ENCODE measurements around the gene HS3ST5. TPM values are rescaled to one million over a fixed set of nuclear protein-coding genes. Genes with fewer than 3 reads are reported as not detected.

HS3ST5 gene
- total RNA-seq, 1 donor from 2014 or later = 1.5 TPM

- DNase-seq (ENCODE audit: low read depth) (no peak), FAIRE-seq (no peak)
- H3K9ac ChIP-seq (ENCODE audit: low read length) = no peak overlapping the region
- no peak overlapping the region for H3K27ac Mint-ChIP-seq (ENCODE audit: unreplicated experiment)
- H3K4me1 ChIP-seq (ENCODE audit: insufficient read depth, low read length) = no peaks in the 10 kb centered on the region
- no peak overlapping the region for H3K27ac ChIP-seq (ENCODE audit: low read depth, low read length)
- H3K27me3 Mint-ChIP-seq (ENCODE audit: low read depth, unreplicated experiment) = no peaks in the 10 kb centered on the region
- no peaks in the 10 kb centered on the region for H3K9me3 ChIP-seq (ENCODE audit: insufficient read depth, low read depth, low read length)
- no peaks in the 10 kb centered on the region for H3K36me3 Mint-ChIP-seq (ENCODE audit: low read depth, unreplicated experiment)
- H3K36me3 ChIP-seq (ENCODE audit: insufficient read depth, low read length) = no peaks in the 10 kb centered on the region
- H3K4me3 ChIP-seq (ENCODE audit: insufficient read depth, low read depth, low read length) = no peak overlapping the region
- H3K79me2 ChIP-seq (ENCODE audit: insufficient read depth, low read length) = no peaks in the 10 kb centered on the region
- H3K27me3 ChIP-seq (ENCODE audit: insufficient read depth, low read length) = no peaks in the 10 kb centered on the region
- H3K4me2 ChIP-seq (ENCODE audit: low read length) = no peak overlapping the region
- peaks cover 11% of the 10 kb centered on the region for H3K4me1 Mint-ChIP-seq (ENCODE audit: low read depth, unreplicated experiment)
- H3K4me3 Mint-ChIP-seq (ENCODE audit: unreplicated experiment) = no peak overlapping the region
- H4K20me1 ChIP-seq (ENCODE audit: insufficient read depth, low read length) = no peaks in the 10 kb centered on the region
- no peaks in the 10 kb centered on the region for H3K9me3 Mint-ChIP-seq (ENCODE audit: unreplicated experiment)
- TF ChIP-seq EZH2 (IDR thresholded peaks at IDR 0.05; ENCODE audit: insufficient read depth, low read length) (no peak), CTCF (IDR thresholded peaks at IDR 0.05; ENCODE audit: insufficient read depth, low read depth, low read length) (no peak)
- no peak overlapping the region for H2AFZ ChIP-seq (ENCODE audit: low read depth, low read length)
Observed at GRCh38 chr6:114286211-114286610, 56.6 kb downstream of the HS3ST5 start.

GRCh38 chr6:114284281-114284680, 58.5 kb downstream of the HS3ST5 start:
- no peak overlapping the region for H2AFZ ChIP-seq (ENCODE audit: low read depth, low read length)
- H3K36me3 Mint-ChIP-seq (ENCODE audit: low read depth, unreplicated experiment) = no peaks in the 10 kb centered on the region
- no peak overlapping the region for H3K9ac ChIP-seq (ENCODE audit: low read length)
- H3K27ac Mint-ChIP-seq (ENCODE audit: unreplicated experiment) = no peak overlapping the region
- FAIRE-seq (no peak), DNase-seq (ENCODE audit: low read depth) (peak; percentile 79)
- no peaks in the 10 kb centered on the region for H3K27me3 Mint-ChIP-seq (ENCODE audit: low read depth, unreplicated experiment)
- H3K4me2 ChIP-seq (ENCODE audit: low read length) = no peak overlapping the region
- no peak overlapping the region for H3K4me3 ChIP-seq (ENCODE audit: insufficient read depth, low read depth, low read length)
- peaks cover 11% of the 10 kb centered on the region for H3K4me1 Mint-ChIP-seq (ENCODE audit: low read depth, unreplicated experiment)
- H4K20me1 ChIP-seq (ENCODE audit: insufficient read depth, low read length) = no peaks in the 10 kb centered on the region
- no peaks in the 10 kb centered on the region for H3K36me3 ChIP-seq (ENCODE audit: insufficient read depth, low read length)
- H3K27ac ChIP-seq (ENCODE audit: low read depth, low read length) = no peak overlapping the region
- H3K4me3 Mint-ChIP-seq (ENCODE audit: unreplicated experiment) = no peak overlapping the region
- H3K27me3 ChIP-seq (ENCODE audit: insufficient read depth, low read length) = no peaks in the 10 kb centered on the region
- no peaks in the 10 kb centered on the region for H3K4me1 ChIP-seq (ENCODE audit: insufficient read depth, low read length)
- no peaks in the 10 kb centered on the region for H3K79me2 ChIP-seq (ENCODE audit: insufficient read depth, low read length)
- H3K9me3 ChIP-seq (ENCODE audit: insufficient read depth, low read depth, low read length) = no peaks in the 10 kb centered on the region
- H3K9me3 Mint-ChIP-seq (ENCODE audit: unreplicated experiment) = no peaks in the 10 kb centered on the region
- TF ChIP-seq EZH2 (IDR thresholded peaks at IDR 0.05; ENCODE audit: insufficient read depth, low read length) (no peak), CTCF (IDR thresholded peaks at IDR 0.05; ENCODE audit: insufficient read depth, low read depth, low read length) (no peak)

- H3K27ac ChIP-seq (ENCODE audit: low read depth, low read length) = no peak overlapping the region
- no peak overlapping the region for H3K9ac ChIP-seq (ENCODE audit: low read length)
- Mint-ChIP-seq H3K4me3 (ENCODE audit: unreplicated experiment) (no peak overlapping the region), H3K27me3 (ENCODE audit: low read depth, unreplicated experiment) (no peaks in the 10 kb centered on the region), H3K27ac (ENCODE audit: unreplicated experiment) (no peak overlapping the region), H3K9me3 (ENCODE audit: unreplicated experiment) (no peaks in the 10 kb centered on the region), H3K36me3 (ENCODE audit: low read depth, unreplicated experiment) (no peaks in the 10 kb centered on the region), H3K4me1 (ENCODE audit: low read depth, unreplicated experiment) (peaks cover 12% of the 10 kb centered on the region)
- H4K20me1 ChIP-seq (ENCODE audit: insufficient read depth, low read length) = no peaks in the 10 kb centered on the region
- FAIRE-seq (no peak), DNase-seq (ENCODE audit: low read depth) (no peak)
- H3K4me1 ChIP-seq (ENCODE audit: insufficient read depth, low read length) = no peaks in the 10 kb centered on the region
- peak overlapping the region; percentile 44 for H2AFZ ChIP-seq (ENCODE audit: low read depth, low read length)
- no peak overlapping the region for H3K4me3 ChIP-seq (ENCODE audit: insufficient read depth, low read depth, low read length)
- no peaks in the 10 kb centered on the region for H3K36me3 ChIP-seq (ENCODE audit: insufficient read depth, low read length)
- H3K4me2 ChIP-seq (ENCODE audit: low read length) = peak overlapping the region; percentile 50
- H3K79me2 ChIP-seq (ENCODE audit: insufficient read depth, low read length) = no peaks in the 10 kb centered on the region
- H3K27me3 ChIP-seq (ENCODE audit: insufficient read depth, low read length) = no peaks in the 10 kb centered on the region
- no peaks in the 10 kb centered on the region for H3K9me3 ChIP-seq (ENCODE audit: insufficient read depth, low read depth, low read length)
- TF ChIP-seq EZH2 (IDR thresholded peaks at IDR 0.05; ENCODE audit: insufficient read depth, low read length) (no peak), CTCF (IDR thresholded peaks at IDR 0.05; ENCODE audit: insufficient read depth, low read depth, low read length) (no peak)
Observed at GRCh38 chr6:114282292-114282691, 60.5 kb downstream of the HS3ST5 start.

All from astrocyte (in vitro differentiated cells and primary cell).